Measurements from ENCODE around the gene CRAT. TPM values are rescaled to one million over a fixed set of nuclear protein-coding genes. Genes with fewer than 3 reads are reported as not detected.

The CRAT gene
- total and polyA plus RNA-seq, 2 donors (not counting 1 experiment from before 2014, with no cell fraction given): 34.0 to 45.1 TPM

DNA sequence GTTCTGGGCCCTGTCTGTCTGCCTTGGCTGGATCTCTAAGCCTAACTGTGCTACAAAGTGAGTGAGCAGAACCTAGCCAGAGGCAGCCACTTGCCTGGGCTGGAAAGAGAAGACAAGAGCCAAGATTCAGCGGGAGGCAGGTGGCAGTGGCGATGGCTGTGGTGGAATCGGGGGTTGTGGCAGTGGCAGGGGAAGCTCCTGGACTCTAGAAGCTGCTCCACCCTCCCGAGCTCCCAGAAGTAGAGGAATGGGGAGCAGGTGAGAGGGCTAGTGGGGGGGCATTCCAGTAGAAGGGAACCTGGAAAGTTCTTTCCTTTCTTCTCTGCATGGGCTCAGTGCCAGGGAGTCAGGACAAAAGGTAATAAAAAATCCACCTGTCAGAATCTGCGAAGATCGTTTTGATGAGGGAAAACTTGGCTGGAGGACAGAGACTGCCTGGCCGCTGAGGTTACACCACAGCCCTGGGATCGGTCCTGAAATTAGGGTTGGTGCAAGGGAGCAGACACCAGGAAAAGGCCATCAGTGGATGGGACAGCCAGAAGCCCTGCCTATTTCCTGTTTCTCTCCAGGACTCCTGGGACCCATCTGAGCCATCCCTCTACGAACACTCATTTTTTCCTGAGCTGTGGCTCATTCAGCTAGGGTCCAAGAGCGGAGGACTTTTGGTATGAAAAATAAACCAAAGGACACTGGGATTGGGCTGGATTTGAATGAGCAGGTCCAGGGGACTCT, 1.6 kb downstream of the CRAT start:
- H2AFZ ChIP-seq (ENCODE audit: low read length): no peak overlapping the region
- peaks cover 4% of the 10 kb centered on the region for H3K36me3 ChIP-seq (ENCODE audit: control insufficient read depth, insufficient read depth, low read length)
- TF ChIP-seq, protein P1, sequence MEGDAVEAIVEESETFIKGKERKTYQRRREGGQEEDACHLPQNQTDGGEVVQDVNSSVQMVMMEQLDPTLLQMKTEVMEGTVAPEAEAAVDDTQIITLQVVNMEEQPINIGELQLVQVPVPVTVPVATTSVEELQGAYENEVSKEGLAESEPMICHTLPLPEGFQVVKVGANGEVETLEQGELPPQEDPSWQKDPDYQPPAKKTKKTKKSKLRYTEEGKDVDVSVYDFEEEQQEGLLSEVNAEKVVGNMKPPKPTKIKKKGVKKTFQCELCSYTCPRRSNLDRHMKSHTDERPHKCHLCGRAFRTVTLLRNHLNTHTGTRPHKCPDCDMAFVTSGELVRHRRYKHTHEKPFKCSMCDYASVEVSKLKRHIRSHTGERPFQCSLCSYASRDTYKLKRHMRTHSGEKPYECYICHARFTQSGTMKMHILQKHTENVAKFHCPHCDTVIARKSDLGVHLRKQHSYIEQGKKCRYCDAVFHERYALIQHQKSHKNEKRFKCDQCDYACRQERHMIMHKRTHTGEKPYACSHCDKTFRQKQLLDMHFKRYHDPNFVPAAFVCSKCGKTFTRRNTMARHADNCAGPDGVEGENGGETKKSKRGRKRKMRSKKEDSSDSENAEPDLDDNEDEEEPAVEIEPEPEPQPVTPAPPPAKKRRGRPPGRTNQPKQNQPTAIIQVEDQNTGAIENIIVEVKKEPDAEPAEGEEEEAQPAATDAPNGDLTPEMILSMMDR (conservative IDR thresholded peaks at IDR 0.05 in 1 of 2, IDR thresholded peaks at IDR 0.05 in 1 of 2; ENCODE audit: low read depth in 1 of 2, low read length in 2 of 2): no peak
- TF ChIP-seq EZH2 (IDR thresholded peaks at IDR 0.05; ENCODE audit: low read length, missing control alignments): no peak
- H3K4me1 ChIP-seq (ENCODE audit: control insufficient read depth, extremely low read depth, insufficient read depth, low read length): peaks cover 4% of the 10 kb centered on the region
- no peaks in the 10 kb centered on the region for H3K27me3 ChIP-seq (ENCODE audit: control insufficient read depth, insufficient read depth, low read length)
- H3K9me3 ChIP-seq (ENCODE audit: control insufficient read depth, insufficient read depth, low read depth, low read length): no peaks in the 10 kb centered on the region
- no peaks in the 10 kb centered on the region for H4K20me1 ChIP-seq (ENCODE audit: control insufficient read depth, extremely low read depth, insufficient read depth, low read length)
- peaks cover 18% of the 10 kb centered on the region for H3K79me2 ChIP-seq (ENCODE audit: control insufficient read depth, insufficient read depth, low read length)
- no peak overlapping the region for H3K27ac ChIP-seq (ENCODE audit: insufficient read depth, low read length)
- H3K4me3 ChIP-seq (replicated peaks in 1 of 4; ENCODE audit: control extremely low read depth in 1 of 4, insufficient read depth in 1 of 4, low read depth in 3 of 4, low read length in 4 of 4): peak overlapping the region in 2 of 4 experiments; percentile 12 to 90
- H3K4me2 ChIP-seq (ENCODE audit: extremely low read depth, insufficient read depth, low read length): peak overlapping the region; percentile 62
- no peak overlapping the region for H3K9ac ChIP-seq (ENCODE audit: insufficient read depth, low read length)
- no peak for DNase-seq (ENCODE audit: low read depth in 2 of 2)

DNA sequence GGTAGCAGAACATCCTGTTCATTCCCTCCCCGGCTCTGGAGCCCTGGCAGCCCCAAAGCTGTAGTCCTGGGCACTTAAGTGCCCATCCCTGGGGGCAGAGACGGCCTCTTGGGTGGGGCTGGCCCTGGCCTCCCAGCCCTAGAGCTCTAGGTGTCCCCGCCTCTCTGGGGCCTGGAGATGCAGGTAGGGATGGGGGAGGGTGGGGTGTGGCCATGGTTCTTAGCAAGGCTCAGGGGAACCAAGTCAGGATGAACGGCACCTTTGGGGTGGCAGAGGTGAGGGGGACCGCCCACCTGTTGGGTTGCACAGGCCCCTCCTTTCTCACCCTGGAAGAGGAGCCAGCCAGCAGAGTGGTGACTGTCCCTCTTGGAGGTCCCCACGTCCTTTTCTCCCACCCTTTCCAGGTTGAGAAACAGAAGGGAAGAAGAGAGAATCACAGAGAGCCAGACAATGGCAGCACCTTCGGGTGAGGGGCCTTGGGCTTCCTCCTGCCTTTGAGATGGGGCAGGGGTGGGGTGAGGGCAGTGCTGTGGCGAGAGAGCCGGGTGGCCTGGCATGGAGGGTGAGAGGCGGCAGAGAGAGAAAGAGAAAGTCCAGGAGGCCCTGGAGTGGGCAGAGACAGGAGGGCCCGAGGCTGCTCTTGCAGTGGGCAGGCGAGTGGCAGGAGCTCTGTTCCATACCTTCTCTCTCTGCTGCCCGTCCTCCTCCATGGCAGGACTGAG, 2.3 kb downstream of the CRAT start:
- H3K36me3 ChIP-seq (ENCODE audit: control insufficient read depth, insufficient read depth, low read length): peaks cover 4% of the 10 kb centered on the region
- H3K4me2 ChIP-seq (ENCODE audit: extremely low read depth, insufficient read depth, low read length): no peak overlapping the region
- no peak overlapping the region for H3K27ac ChIP-seq (ENCODE audit: insufficient read depth, low read length)
- no peak for DNase-seq (ENCODE audit: low read depth in 2 of 2)
- H3K4me3 ChIP-seq (replicated peaks in 1 of 4; ENCODE audit: control extremely low read depth in 1 of 4, insufficient read depth in 1 of 4, low read depth in 3 of 4, low read length in 4 of 4): no peak overlapping the region
- no peaks in the 10 kb centered on the region for H3K9me3 ChIP-seq (ENCODE audit: control insufficient read depth, insufficient read depth, low read depth, low read length)
- H3K27me3 ChIP-seq (ENCODE audit: control insufficient read depth, insufficient read depth, low read length): no peaks in the 10 kb centered on the region
- H3K4me1 ChIP-seq (ENCODE audit: control insufficient read depth, extremely low read depth, insufficient read depth, low read length): peaks cover 4% of the 10 kb centered on the region
- TF ChIP-seq, protein P1 (conservative IDR thresholded peaks at IDR 0.05 in 1 of 2, IDR thresholded peaks at IDR 0.05 in 1 of 2; ENCODE audit: low read depth in 1 of 2, low read length in 2 of 2): no peak
- TF ChIP-seq EZH2 (IDR thresholded peaks at IDR 0.05; ENCODE audit: low read length, missing control alignments): no peak
- H2AFZ ChIP-seq (ENCODE audit: low read length): no peak overlapping the region
- no peak overlapping the region for H3K9ac ChIP-seq (ENCODE audit: insufficient read depth, low read length)
- no peaks in the 10 kb centered on the region for H4K20me1 ChIP-seq (ENCODE audit: control insufficient read depth, extremely low read depth, insufficient read depth, low read length)
- H3K79me2 ChIP-seq (ENCODE audit: control insufficient read depth, insufficient read depth, low read length): peaks cover 15% of the 10 kb centered on the region

DNA sequence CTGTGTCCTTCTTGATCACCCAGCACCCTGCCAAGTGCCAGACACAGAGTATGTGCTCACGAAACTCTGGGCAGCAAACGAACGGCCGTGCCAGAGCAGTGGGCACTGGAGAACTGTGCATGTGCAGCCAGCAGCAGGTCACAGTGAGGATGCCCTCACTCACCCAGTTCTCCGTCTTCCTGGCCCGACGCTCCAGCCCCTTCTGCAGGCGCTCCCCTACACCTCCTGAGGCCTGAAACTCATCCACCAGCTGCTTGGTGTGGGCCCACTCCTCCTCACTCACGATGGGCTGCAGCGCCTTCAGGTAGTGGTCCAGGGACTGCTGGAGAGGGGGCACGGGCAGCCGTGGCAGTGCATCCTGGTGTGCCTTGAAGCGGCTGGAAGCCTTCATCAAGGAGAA, 2.9 kb downstream of the CRAT start:
- H3K27ac ChIP-seq (ENCODE audit: insufficient read depth, low read length): no peak overlapping the region
- H3K4me2 ChIP-seq (ENCODE audit: extremely low read depth, insufficient read depth, low read length): no peak overlapping the region
- H3K4me3 ChIP-seq (replicated peaks in 1 of 4; ENCODE audit: control extremely low read depth in 1 of 4, insufficient read depth in 1 of 4, low read depth in 3 of 4, low read length in 4 of 4): no peak overlapping the region
- H3K9me3 ChIP-seq (ENCODE audit: control insufficient read depth, insufficient read depth, low read depth, low read length): no peaks in the 10 kb centered on the region
- no peak overlapping the region for H2AFZ ChIP-seq (ENCODE audit: low read length)
- peaks cover 4% of the 10 kb centered on the region for H3K4me1 ChIP-seq (ENCODE audit: control insufficient read depth, extremely low read depth, insufficient read depth, low read length)
- no peaks in the 10 kb centered on the region for H3K27me3 ChIP-seq (ENCODE audit: control insufficient read depth, insufficient read depth, low read length)
- TF ChIP-seq, protein P1 (conservative IDR thresholded peaks at IDR 0.05 in 1 of 2, IDR thresholded peaks at IDR 0.05 in 1 of 2; ENCODE audit: low read depth in 1 of 2, low read length in 2 of 2): no peak
- no peak for TF ChIP-seq EZH2 (IDR thresholded peaks at IDR 0.05; ENCODE audit: low read length, missing control alignments)
- H3K9ac ChIP-seq (ENCODE audit: insufficient read depth, low read length): no peak overlapping the region
- no peak for DNase-seq (ENCODE audit: low read depth in 2 of 2)
- no peaks in the 10 kb centered on the region for H4K20me1 ChIP-seq (ENCODE audit: control insufficient read depth, extremely low read depth, insufficient read depth, low read length)
- H3K36me3 ChIP-seq (ENCODE audit: control insufficient read depth, insufficient read depth, low read length): peaks cover 4% of the 10 kb centered on the region
- peaks cover 11% of the 10 kb centered on the region for H3K79me2 ChIP-seq (ENCODE audit: control insufficient read depth, insufficient read depth, low read length)
